Left forelimb (tissue), 1 donor: ENCODE results near the gene SLC26A9.
A peak's percentile ranks its signal among the peaks of the same experiment; 100 is the strongest.
"Not testable (repeated sequence)": the region's sequence is repeated elsewhere in the genome, so short reads cannot be mapped to it uniquely, and the experiment has no call there.

Experiments used
- DNase-seq: peaks from one replicate; pipeline ENCODE4 v3.0.0-alpha.2; 2018; ENCODE audit warnings: low spot score

SLC26A9 gene

GRCh38 chr1:205924460-205924790 is 18.8 kb downstream of the SLC26A9 start:
- no peak for DNase-seq

- peak; percentile 14 for DNase-seq
Observed at GRCh38 chr1:205923651-205924459, 19.4 kb downstream of the SLC26A9 start.

- DNase-seq = no peak
Observed at GRCh38 chr1:205922806-205923205, 20.4 kb downstream of the SLC26A9 start.

- DNase-seq = no peak
Observed at GRCh38 chr1:205922314-205922713, 20.9 kb downstream of the SLC26A9 start.

GRCh38 chr1:205921570-205921909 is 21.7 kb downstream of the SLC26A9 start:
- peak; percentile 58 for DNase-seq

GRCh38 chr1:205920861-205921569 is 22.2 kb downstream of the SLC26A9 start:
- peak; percentile 36 for DNase-seq

GRCh38 chr1:205920159-205920558 is 23.1 kb downstream of the SLC26A9 start:
- no peak for DNase-seq

- DNase-seq = no peak
Observed at GRCh38 chr1:205918955-205919746, 24.1 kb downstream of the SLC26A9 start.

GRCh38 chr1:205917466-205918238 is 25.6 kb downstream of the SLC26A9 start:
- DNase-seq = no peak

GRCh38 chr1:205916541-205916940 is 26.7 kb downstream of the SLC26A9 start:
- DNase-seq = no peak

GRCh38 chr1:205915354-205915990 is 27.8 kb downstream of the SLC26A9 start:
- no peak for DNase-seq

- no peak for DNase-seq
Observed at GRCh38 chr1:205914730-205915129, 28.5 kb downstream of the SLC26A9 start.

GRCh38 chr1:205914155-205914507 is 29.1 kb downstream of the SLC26A9 start:
- no peak for DNase-seq

- no peak for DNase-seq
Observed at GRCh38 chr1:205913451-205914154, 29.7 kb downstream of the SLC26A9 start.

GRCh38 chr1:205907794-205908193 is 35.5 kb downstream of the SLC26A9 start:
- no peak for DNase-seq

- not testable (repeated sequence) for DNase-seq
Observed at GRCh38 chr1:205905095-205905494, 38.2 kb downstream of the SLC26A9 start.

- no peak for DNase-seq
Observed at GRCh38 chr1:205896351-205896750, 46.9 kb downstream of the SLC26A9 start.

- DNase-seq = not testable (repeated sequence)
Observed at GRCh38 chr1:205894119-205894518, 49.1 kb downstream of the SLC26A9 start.

GRCh38 chr1:205892175-205892574 is 51.1 kb downstream of the SLC26A9 start:
- DNase-seq = not testable (repeated sequence)

GRCh38 chr1:205891481-205891880 is 51.8 kb downstream of the SLC26A9 start:
- DNase-seq = not testable (repeated sequence)

GRCh38 chr1:205890631-205891030 is 52.6 kb downstream of the SLC26A9 start:
- not testable (repeated sequence) for DNase-seq
